ENCODE data around the gene BRD3.

DNA sequence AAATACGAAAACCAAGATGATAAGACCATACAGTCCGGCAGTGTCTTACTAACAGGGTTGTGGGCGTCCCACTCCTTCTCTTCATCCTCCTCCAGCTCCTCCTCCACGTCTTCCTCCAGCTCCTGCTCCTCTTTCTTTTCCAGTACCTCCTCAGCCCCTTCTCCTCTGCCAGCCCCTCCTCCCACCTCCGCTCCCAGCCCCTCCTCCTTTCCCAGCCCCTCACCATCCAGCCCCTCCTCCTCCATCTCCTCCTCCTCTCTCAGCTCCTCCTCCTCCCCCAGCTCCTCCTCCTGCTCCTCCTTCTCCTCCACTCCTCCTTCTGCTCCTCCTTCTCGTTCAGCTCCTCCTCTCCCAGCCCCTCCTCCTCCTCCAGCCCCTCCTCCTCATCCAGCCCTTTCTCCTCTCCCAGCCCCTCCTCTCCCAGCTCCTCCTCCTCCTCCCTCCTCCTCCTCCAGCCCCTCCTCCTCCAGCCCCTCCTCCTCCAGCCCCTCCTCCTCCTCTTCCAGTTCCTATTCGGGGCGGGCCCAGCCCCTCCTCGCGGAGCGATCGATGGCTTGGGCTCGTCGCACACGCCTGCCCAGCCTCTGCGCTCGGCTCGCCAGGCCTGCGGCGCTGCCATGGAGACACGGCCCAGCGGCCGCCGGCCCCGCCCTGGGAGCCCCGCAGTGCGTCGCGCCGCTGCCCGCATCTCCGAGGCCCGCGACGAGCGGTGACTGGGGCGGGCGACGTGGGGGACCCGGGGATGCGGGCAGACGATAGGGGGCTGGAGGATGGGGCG, 42.8 kb downstream of the BRD3 start, which contains the start of gene BRD3OS:
- TF ChIP-seq, protein P1, sequence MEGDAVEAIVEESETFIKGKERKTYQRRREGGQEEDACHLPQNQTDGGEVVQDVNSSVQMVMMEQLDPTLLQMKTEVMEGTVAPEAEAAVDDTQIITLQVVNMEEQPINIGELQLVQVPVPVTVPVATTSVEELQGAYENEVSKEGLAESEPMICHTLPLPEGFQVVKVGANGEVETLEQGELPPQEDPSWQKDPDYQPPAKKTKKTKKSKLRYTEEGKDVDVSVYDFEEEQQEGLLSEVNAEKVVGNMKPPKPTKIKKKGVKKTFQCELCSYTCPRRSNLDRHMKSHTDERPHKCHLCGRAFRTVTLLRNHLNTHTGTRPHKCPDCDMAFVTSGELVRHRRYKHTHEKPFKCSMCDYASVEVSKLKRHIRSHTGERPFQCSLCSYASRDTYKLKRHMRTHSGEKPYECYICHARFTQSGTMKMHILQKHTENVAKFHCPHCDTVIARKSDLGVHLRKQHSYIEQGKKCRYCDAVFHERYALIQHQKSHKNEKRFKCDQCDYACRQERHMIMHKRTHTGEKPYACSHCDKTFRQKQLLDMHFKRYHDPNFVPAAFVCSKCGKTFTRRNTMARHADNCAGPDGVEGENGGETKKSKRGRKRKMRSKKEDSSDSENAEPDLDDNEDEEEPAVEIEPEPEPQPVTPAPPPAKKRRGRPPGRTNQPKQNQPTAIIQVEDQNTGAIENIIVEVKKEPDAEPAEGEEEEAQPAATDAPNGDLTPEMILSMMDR (IDR thresholded peaks at IDR 0.05; ENCODE audit: low read depth, low read length): no peak
- TF ChIP-seq EZH2phosphoT487 (IDR thresholded peaks at IDR 0.05; ENCODE audit: low read depth): no peak
